Measurements from ENCODE around the gene TRPC6. TPM values are rescaled to one million over a fixed set of nuclear protein-coding genes. Genes with fewer than 3 reads are reported as not detected.

The TRPC6 gene
- 0.05 and 1.2 TPM in 2 replicates for total RNA-seq

DNA sequence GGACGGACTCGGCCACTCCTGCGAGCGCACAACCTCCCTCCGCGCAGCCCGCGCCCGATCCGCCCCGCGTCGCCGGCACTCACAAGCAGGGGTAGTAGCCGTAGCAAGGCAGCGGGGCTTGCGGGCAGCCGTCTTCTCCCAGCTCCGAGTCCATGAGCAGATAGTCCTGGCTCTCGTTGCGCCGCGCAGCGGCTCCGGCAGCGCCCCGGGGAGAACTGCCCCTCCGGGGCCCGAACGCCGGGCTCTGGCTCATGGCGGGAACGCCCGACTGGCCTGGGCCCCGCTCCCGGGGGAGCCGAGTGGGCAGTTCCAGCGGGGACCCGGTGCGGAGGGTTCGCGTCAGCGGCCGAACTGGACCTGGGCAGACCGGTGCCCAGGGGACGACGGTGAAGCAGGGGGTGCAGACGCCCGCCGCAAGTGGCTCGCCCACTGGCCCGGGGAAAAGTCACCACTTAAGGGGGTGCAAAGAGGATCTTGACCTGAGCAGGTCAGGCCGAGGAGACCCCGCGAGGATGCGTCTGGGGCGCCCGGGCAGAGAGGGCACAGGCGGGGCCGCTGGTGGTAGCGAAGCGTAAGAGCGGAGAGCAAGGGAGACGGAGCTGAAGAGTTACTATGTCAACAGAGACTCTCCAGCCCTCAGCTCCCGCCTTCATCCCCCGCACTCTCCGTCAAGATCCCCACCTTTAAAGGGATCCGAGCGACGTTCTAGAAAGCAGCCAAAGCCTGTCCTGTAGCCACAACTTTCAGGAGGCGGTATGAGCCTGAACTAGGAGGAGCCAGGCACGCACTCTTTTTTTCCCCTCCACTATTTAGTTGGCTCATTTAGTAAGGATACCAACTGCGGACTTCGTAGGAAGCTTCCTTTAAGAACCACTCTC, at the start of gene TRPC6:
Gene TRPC6, minus strand, starts transcription at position 757 of the 878 bp plus-strand sequence. Its CDS starts 504 bp downstream, at position 253.
- no peak for DNase-seq (ENCODE audit: extremely low read depth, low read depth, low spot score)

DNA sequence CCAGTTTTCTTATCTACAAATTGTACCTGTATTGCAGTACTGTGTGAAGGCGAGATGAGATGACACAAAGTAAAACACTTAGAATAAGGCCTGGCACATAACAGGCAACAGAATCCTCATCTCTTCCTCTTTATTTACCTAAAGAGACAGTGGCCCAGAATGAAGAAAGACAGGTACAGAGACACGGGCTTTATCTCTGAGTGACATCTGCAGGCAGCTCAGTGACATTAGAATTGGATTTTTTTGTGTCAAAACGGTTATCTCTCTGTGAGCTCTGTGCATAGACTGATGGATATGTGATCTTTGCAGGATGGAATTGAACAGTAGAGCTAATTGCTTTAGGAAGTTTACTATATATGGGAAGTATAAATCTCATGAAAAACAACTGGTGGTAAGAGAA, 36.2 kb upstream of the TRPC6 start:
- DNase-seq (ENCODE audit: extremely low read depth, low read depth, low spot score), result no peak

DNA sequence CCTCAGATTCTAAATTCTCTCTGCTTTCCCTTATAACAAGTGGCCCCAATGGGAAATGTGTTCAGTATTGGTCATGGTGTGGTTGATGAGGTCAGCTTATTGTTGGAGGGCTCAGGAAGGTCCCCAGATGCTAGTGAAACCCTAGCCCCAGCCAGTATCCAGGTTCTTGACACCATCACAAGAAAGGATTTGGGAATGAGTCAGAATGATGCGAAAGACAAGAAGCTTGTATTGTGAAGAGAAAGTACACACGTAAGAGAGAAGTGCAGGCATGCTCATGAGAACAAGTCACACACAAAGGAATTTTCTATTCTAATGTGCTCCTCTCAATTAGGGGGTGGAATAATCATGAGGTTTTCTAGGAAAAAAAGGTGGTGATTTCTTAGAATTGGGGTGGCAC, 34.9 kb upstream of the TRPC6 start:
- no peak for DNase-seq (ENCODE audit: extremely low read depth, low read depth, low spot score)

DNA sequence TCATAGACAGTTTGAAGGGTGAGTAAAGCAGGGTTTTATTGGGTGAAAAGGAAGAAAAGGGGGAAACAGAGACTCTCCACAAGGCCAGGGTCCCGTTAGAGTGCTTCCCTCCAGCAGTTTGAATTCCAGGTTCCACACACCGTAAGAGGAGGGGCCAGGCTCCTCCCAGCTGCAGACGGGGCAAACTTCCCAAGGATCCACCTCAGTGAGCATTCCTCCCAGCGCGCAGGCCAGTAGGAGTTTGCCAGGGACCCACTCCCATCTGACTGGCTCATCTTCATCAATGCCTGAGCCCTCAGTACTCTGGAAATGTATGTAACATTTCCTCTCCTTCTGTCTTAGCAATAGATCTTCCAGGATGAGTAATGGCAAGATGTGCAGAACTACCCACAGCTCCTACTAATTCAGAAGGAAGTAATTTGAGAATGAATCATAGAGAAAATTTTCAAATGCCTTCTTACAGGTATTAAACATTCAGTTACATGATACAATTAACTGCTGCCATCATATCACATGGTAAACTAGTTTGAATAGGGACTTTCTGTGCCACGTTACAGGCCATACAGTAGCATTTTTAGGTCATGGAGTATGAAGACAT, 34.0 kb upstream of the TRPC6 start:
- DNase-seq (ENCODE audit: extremely low read depth, low read depth, low spot score), result no peak

DNA sequence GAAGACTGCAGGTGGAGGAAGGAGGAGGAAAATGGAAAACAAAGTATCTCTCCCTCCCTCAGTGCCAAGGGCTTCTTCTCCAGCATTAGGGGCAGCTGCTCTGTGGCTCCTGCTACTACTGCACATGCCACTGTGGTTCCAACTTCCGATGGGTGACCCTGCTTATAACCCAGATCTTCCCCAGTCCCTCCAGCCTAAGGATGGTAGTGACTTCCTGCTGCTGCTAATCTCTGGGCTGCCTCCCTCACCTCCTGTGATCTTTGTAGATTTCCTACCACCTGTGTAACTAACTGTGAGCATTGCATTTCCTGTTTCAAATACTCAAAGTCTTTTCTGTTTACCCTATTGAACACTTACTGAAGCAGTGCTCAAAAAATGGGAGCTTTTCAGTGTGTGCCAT, 28.7 kb upstream of the TRPC6 start:
- DNase-seq (ENCODE audit: extremely low read depth, low read depth, low spot score), result no peak

DNA sequence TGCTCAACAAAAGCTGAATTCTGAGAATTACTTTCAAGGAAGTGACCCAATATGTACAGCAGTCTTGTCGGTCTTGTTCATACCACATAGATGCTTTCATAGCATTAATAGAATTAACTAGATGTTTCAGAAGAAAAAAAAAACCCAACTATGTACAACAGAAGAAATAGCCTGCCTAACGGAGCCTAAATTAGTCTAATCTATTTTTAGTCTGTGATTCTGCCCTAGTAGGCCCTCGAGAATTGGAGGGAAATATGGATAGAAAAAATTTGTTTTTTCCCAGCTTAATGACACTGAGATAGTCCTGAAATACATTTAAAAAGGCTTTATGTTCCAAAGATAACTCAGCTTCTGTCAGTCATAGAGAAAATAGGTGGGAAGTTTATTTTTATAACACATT, 17.1 kb upstream of the TRPC6 start:
- no peak for DNase-seq (ENCODE audit: extremely low read depth, low read depth, low spot score)

DNA sequence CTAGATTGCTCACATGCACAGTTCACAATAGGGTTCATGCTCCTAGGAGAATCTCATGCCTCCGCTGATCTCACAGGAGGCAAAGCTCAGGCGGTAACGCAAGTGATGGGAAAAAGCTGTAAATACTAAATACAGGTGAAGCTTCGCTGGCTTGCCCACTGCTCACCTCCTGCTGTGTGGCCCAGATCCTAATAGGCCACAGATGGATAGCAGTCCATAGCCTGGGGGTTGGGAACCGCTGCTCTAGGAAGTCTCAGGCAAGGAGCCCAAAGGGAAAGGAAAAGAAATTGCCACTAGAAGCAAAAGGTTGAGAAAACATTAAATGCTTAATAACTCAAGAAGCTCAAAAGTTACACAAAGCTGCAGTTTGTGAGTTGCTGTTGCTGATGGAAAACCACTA, 3.2 kb upstream of the TRPC6 start:
- DNase-seq (ENCODE audit: extremely low read depth, low read depth, low spot score), result no peak

DNA sequence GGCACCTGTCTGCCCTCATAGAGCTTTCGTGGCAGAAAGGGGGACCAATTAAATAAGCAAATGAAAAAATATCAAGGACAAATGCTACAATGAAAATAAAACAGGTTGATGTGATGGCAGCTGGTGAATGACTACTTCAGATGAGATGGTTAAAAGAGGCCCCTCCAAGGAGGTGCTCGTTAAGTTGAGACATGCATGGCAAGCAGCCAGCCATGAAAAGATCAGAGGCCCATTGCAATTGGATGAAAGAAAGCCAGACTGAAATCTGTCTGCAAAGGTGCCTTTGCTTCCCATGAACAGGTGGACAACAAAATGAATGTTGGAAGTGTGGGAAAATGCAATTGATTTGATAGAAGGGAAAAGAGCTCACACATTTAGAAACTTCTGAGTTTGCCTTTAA, 848 bp upstream of the TRPC6 start:
- no peak for DNase-seq (ENCODE audit: extremely low read depth, low read depth, low spot score)

DNA sequence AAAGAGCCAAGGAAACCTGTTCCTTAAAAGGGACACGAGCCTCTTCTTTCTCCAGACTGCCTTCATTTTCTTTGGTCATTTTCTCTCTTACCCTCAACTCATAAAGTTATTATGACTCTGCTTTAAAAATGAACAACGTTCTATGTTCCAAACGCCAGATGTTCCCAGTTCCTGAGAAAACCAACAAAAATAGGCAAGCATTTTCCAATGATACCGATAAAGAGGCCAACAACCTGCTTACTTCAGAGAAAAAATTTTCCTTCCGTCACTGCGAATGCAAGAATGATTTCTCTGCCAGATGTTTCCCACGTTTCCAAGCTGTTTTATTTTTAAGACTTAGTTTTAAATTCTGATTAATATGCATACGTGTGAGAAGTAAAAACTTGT, 315 bp upstream of the TRPC6 start:
- DNase-seq (ENCODE audit: extremely low read depth, low read depth, low spot score), result no peak

DNA sequence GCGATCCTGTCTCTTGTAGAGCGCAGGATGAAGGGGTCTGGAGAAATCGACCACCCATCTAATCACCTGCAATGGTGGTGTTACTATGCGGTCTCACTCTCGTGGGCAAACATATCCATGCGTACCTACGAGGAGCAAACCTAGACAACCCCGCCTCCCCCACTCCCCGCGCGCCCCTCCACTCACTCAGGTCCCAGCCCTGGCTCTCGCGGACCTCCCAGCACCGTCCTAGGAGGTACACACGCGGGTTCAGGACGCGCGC, 887 bp downstream of the TRPC6 start:
- DNase-seq (ENCODE audit: extremely low read depth, low read depth, low spot score), result no peak

DNA sequence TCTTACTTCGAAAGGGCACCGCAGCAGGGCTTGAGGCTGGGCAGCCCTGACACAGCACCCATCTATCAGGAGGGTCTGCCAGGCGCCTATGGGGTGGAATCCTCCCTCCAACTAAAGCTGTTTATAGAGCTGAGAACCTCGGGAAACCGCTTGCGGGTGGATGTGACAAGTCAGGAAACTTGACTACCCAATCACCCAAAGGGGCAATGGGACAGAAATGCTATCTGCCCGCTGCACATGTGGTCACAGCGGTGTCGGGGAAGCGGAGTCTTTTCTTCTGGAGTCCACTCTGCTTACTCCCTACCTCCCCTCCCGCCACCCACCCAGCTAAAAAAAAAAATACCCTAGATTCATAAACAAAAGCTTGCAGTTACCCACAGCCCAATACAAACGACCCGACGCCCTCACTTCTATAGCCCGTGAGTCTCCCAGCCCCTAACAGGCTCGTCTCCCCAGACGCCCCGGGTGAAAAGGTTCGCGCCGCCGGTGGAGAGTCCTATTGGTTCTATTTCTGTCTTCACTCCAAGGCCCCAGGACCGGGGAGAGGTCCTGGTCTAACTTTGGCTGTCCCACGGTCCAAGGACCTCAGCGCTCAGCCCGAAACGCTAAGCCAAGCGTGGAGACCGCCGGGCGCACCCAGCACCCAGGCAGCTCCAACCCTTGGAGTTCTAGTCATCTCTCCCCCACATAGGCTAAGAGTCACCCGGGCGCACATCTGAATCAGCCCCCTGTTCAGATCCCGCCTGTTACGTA, 1.4 kb downstream of the TRPC6 start:
- DNase-seq (ENCODE audit: extremely low read depth, low read depth, low spot score), result no peak

DNA sequence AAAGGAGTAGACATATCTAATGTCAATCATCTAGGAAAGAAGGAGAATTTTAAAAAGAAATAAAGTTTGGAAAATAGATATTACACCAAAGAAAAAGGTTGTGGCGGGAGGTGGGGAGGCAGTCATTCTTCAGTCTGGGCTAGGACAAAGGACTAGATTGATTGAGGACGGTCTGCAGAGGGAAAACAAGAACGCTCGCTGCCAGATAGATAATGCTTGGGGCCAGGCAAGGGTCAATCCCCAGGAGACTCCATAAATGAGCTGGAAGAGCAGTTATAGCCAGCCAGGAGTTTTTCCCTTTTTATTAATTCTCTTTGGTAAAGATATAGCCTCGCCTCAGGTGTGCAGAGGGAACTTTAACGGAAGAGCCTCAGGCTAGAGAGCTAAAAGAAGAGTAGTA, 6.3 kb downstream of the TRPC6 start:
- no peak for DNase-seq (ENCODE audit: extremely low read depth, low read depth, low spot score)

DNA sequence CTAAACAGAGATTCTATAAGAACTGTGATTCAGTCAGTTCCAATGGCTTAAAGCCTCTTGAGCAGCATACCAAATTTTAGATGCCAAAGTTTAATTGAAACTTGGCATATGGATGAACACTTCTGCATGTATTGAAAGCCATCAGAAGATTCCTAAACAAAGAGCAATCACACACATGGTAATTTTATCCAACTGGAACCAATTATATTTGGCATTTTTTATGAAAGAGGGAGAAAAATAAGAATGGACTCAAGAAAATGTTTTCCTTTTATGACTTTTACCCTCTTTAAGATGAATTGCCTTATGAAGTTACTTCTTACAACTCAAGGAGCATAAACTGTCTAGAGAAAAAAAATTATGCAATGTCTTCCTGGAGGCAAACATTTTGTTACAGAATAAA, 7.4 kb downstream of the TRPC6 start:
- DNase-seq (ENCODE audit: extremely low read depth, low read depth, low spot score), result no peak

DNA sequence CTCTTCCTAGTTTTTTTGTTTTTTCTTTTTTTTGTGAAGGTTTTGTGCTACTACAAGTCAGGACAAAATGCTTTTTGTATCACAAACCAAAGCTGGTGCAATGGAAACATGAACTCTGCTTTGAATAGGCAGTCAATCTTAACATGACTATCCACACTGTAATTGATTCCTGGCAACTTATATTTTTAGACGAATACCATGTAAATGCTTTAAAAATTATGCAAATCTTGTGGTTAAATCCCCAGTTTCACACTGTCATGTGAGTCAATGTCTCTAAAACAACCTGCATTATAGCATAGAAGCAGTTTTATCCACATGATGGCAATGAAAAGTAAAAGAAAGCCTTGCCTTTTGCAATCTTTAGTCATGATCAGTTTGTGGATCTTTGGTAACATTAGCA, 8.9 kb downstream of the TRPC6 start:
- DNase-seq (ENCODE audit: extremely low read depth, low read depth, low spot score), result no peak

DNA sequence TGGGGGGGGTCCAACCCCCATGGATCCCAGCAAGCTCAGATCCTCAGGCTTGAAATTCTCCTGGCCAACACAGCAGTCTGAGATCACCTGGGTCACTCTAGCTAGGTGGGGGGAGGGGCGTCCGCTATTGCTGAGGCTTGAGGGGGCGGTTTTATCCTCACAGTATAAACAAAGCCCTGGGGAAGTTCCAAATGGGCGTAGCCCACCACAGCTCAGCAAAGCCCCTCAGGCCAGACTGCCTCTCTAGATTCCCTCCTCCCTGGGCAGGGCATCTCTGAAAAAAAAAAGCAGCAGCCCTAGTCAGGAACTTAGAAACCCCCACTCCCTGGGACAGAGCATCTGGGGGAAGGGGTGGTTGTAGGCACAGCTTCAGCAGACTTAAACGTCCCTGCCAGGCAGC, 16.7 kb downstream of the TRPC6 start:
- no peak for DNase-seq (ENCODE audit: extremely low read depth, low read depth, low spot score)

DNA sequence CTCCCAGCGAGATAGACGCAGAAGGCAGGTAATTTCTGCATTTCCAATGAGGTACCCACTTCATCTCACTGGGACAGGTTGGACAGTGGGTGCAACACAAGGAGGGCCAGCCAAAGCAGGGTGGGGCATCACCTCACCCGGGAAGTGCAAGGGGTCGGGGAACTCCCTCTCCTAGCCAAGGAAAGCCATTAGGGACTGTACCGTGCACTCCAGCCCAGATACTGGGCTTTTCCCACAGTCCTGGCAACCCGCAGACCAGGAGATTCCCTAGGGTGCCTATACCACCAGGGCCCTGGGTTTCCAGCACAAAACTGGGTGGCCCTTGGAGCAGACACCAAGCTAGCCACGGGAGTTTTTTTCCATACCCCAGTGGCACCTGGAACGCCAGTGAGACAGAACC, 17.2 kb downstream of the TRPC6 start:
- DNase-seq (ENCODE audit: extremely low read depth, low read depth, low spot score), result no peak

DNA sequence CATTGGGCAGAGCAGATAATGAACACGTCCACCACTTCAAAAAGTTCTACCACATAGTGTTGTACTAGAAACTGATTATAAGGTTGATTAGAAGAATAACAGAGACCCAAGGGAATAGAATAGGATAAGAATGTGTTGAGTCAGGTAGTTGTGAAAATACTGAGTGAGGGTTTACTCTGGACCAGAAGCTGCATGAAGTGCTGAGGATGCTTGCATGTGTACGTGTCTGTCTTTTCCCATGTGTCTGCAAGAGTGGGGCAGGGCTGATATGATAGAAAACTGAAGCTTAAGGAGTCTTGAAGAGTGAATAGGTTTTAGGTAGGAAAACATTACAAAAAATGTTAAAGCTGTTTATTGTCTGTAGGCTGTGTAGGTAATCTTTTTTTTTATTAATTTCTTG, 20.6 kb downstream of the TRPC6 start:
- no peak for DNase-seq (ENCODE audit: extremely low read depth, low read depth, low spot score)

DNA sequence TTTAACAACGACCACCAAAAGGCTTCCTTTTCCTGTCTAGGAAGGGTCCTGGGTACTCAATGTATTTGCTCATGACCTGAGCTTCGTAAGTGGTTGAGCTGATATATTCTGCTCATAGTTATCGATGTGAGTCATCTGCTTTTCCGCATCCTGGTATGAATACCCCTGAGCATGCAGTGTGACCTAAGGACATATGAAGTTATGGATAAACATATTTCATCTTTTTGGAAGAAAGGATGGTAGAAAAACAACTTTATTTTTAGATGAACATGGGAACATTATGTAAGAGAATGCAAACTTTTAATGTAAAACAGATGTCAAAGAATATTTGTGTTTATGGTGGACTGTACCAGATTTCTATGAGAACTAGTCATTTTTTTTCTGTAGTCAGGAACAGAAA, 28.4 kb downstream of the TRPC6 start:
- DNase-seq (ENCODE audit: extremely low read depth, low read depth, low spot score), result no peak

DNA sequence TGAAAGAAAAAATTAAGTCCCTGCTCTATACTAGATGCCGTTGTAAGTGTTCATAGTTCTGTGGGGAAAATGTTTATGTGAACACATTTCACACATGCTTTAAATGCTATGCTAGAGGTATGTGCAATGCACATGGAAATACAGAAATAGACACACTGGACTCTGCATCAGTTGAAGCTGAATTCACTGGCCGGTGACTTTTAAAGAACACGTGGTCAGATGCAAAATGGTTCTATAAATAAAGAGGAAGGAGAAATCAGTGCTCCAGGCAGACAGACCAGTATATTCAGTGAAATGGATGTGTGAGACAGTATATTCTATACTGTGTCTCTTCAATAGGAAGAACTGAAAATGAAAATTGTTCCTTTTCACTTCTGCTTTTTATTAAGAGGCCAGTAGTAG, 29.9 kb downstream of the TRPC6 start:
- DNase-seq (ENCODE audit: extremely low read depth, low read depth, low spot score), result no peak

DNA sequence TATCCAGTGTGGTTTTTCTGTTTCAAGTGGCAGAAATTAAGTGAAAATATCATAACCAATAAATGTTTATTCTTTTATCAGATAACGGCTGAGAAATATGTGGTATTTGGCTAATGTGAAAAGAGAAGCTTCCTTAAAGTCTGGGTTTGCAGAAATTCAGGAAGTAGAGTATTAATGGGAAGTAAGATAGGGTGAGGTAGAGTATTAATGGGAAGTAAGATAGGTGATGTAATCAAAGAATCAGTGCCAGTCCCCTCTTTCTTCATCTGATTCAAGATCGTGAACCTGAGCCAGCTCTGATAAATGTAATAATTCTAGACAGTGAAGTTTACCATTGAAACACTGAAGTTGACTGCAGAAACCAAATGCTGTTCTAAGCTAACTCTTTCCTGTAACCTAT, 30.9 kb downstream of the TRPC6 start:
- no peak for DNase-seq (ENCODE audit: extremely low read depth, low read depth, low spot score)

DNA sequence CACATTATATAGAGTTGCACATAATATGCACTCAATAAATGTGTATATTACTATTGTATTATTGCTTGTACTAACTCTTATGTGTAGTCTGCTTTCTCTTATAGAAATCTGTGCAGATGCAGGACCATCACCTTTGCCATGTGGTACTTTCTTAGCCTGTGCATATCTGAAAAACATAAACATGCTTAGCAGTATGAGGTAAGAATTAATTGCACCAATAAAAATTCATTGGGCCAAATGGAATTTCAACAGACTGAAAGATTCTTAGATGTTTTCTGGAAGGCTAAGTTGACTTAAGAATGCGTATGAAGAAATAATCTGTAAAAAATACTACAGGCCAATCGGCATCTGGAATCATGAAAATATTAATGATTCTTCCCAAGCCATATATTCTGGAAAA, 55.3 kb downstream of the TRPC6 start:
- no peak for DNase-seq (ENCODE audit: extremely low read depth, low read depth, low spot score)

DNA sequence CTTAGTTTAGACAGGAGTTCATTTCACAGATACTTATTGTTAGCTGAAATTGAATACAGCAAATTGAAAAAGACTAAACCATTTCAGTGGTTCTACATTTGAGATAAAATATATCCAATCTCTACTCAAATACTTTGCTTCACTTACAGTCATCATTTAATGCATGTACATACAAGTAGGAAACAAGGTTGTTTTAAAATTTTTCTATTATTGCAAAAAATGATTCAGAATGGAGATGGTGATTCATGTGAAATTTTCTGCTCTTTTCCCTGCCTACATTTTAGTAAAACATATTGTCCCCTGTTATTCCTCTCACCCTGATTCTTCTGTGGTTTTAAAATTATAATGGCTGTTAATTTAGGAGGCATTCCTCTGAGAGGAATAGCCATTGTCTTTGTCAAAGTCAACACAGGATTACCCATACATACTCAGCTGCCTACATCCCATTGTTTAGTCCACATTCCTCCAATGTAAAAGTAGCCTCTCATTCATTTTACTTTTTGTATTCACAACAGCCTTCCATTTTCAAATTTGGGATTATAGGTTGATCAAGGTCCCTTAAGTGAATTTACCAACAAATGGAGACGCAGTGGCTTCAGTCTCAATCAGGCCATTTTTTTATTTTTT, 60.1 kb downstream of the TRPC6 start:
- DNase-seq (ENCODE audit: extremely low read depth, low read depth, low spot score), result no peak
